K562 (cell line): ENCODE data around the gene PTPRE. TPM values are rescaled to one million over a fixed set of nuclear protein-coding genes. Genes with fewer than 3 reads are reported as not detected.

ENCODE experiments used
- ESRRB ChIP-seq: fragments of 250-450 bp; sonication (Bioruptor Pico); IDR thresholded peaks from 2 replicates; pipeline ENCODE4 v1.5.0; 2020; ENCODE audit warnings: mild to moderate bottlenecking, moderate library complexity, borderline replicate concordance
- ETV1 ChIP-seq: fragments of 450-650 bp; conservative IDR thresholded peaks from 2 replicates; pipeline ENCODE4 v1.6.1; 2016; ENCODE audit warnings: missing genetic modification characterization, control low read depth, low read depth, missing compliant biosample characterization
- MAX ChIP-seq: sonication (generic); formaldehyde crosslinking; IDR thresholded peaks from 2 replicates; pipeline ENCODE4 v1.9.0; 2022; ENCODE audit warnings: mild to moderate bottlenecking, missing genetic modification reagents
- ZFP91 ChIP-seq: sonication (generic); formaldehyde crosslinking; IDR thresholded peaks from 2 replicates; pipeline ENCODE4 v1.8.0; 2022; ENCODE audit warnings: mild to moderate bottlenecking, missing genetic modification reagents
- ZNF318 ChIP-seq, 2 experiments: fragments of 450-650 bp; IDR thresholded peaks; 2 replicates each; pipeline ENCODE4 v1.6.1; 2016; ENCODE audit warnings: mild to moderate bottlenecking in 2 of 2, borderline replicate concordance in 1 of 2, low read depth in 1 of 2, moderate library complexity in 1 of 2
- polyA plus RNA-seq, 8 experiments: library from polyadenylated mRNA; depleted of rRNA in 4 of 8; stranded (reverse) in 5 of 8; unstranded in 3 of 8; fragments of >200 nt; fragmentation: Nextera tagmentation in 2 of 8; fragmentation: Illumina TruSeq in 1 of 8; extraction: Ambion mirVana in 2 of 8; extraction: Trizol in 1 of 8; gene quantifications; 2 replicates each; pipeline versions ENCODE4 v1.2.1 to v1.2.3, GENCODE V29; 2011 to 2014; ENCODE audit warnings: inconsistent platforms in 1 of 8, missing spikeins in 1 of 8
- total RNA-seq, 7 experiments: library from RNA; depleted of rRNA in 6 of 7; stranded (reverse); fragments of >200 nt in 6 of 7; fragmentation: Illumina TruSeq in 2 of 7; extraction: Trizol in 2 of 7; gene quantifications; 2 replicates each; pipeline versions ENCODE4 v1.2.1 to v1.2.3, GENCODE V29; 2011 to 2021; ENCODE audit warnings: low replicate concordance in 1 of 7

PTPRE gene
- total and polyA plus RNA-seq, 9 of the 15 experiments (the other 6 are each of a cell fraction or from before 2014, with no cell fraction given): 0.01 to 0.13 (median 0.04) TPM; not detected in 4

- TF ChIP-seq ZNF318 (IDR thresholded peaks at IDR 0.05; ENCODE audit: borderline replicate concordance in 1 of 2, low read depth in 1 of 2) (no peak), ZFP91 (CRISPR knock-in tag) (no peak), MAX (CRISPR knock-in tag) (no peak), ETV1 (no peak), ESRRB (CRISPR knock-in tag) (no peak)
- TF ChIP-seq, all 486 proteins: peak for 0
These were observed 1.0 kb upstream of the PTPRE start (continued) for GRCh38 chr10:127905848-127906261.
